Suppressor macrophage treated with lipopolysaccharide for 1 hour (primary cell): ENCODE data around the gene PLEKHN1.
"Not testable (repeated sequence)": the region's sequence is repeated elsewhere in the genome, so short reads cannot be mapped to it uniquely, and the experiment has no call there.

ENCODE experiments used
- DNase-seq, 3 donors: peaks; one replicate each; pipeline ENCODE4 v3.0.0-alpha.2; 2020 to 2022

Gene PLEKHN1

GRCh38 chr1:943545-944340 lies 22.5 kb upstream of the PLEKHN1 start:
- no peak for DNase-seq

- DNase-seq: no peak
These were observed 21.6 kb upstream of the PLEKHN1 start for GRCh38 chr1:944341-945325.

- no peak for DNase-seq
These were observed 20.4 kb upstream of the PLEKHN1 start for GRCh38 chr1:945688-946556.

GRCh38 chr1:946811-947210 lies 19.5 kb upstream of the PLEKHN1 start:
- not testable (repeated sequence) for DNase-seq

GRCh38 chr1:947958-948357 lies 18.3 kb upstream of the PLEKHN1 start:
- no peak for DNase-seq

- no peak for DNase-seq
These were observed 16.0 kb upstream of the PLEKHN1 start for GRCh38 chr1:950268-950667.

GRCh38 chr1:950881-951280 lies 15.4 kb upstream of the PLEKHN1 start:
- DNase-seq: no peak

GRCh38 chr1:951364-951763 lies 14.9 kb upstream of the PLEKHN1 start:
- DNase-seq: peak in 1 of 3 donors; percentile 22

DNA sequence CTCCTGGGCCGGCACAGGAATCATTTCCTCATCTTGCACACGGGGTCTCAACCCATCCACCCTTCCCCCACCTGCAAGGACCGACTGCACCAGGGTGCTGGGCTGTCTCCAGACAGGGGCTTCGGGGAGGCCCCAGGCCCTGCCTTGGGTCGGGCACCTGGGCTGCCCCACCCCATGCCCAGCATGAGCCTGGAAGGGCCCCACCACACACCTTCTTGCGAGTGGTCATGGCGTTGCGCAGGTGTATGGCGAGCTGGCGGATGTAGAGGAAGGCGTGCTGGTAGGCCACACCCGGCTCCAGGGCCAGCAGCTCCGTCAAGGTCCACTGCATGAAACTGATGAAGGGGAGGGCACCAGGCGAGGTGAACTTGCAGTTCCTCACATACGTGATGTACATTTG lies 14.1 kb upstream of the PLEKHN1 start:
- DNase-seq: no peak

DNA sequence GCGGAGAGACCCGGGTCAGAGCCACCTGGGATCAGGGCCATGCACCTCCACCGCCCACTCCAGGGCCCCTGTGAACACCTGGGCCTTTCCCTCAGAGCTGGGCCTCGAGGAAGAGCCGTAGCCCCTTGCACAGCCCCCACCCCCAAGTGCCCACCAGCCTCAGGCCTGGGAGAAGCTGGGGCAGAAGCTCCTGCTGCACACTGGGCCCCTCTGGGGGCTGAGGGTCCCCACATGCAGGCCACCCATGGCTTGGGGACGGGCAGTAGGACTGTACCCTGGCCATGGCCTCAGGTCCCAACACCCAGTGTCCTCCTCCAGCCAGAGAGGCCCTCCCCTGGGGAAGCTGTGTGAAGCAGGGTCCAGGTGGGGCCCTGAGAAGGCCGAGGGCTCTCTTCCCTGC lies 13.7 kb upstream of the PLEKHN1 start:
- no peak for DNase-seq

- DNase-seq: no peak
These were observed 12.6 kb upstream of the PLEKHN1 start for GRCh38 chr1:953524-954320.

DNA sequence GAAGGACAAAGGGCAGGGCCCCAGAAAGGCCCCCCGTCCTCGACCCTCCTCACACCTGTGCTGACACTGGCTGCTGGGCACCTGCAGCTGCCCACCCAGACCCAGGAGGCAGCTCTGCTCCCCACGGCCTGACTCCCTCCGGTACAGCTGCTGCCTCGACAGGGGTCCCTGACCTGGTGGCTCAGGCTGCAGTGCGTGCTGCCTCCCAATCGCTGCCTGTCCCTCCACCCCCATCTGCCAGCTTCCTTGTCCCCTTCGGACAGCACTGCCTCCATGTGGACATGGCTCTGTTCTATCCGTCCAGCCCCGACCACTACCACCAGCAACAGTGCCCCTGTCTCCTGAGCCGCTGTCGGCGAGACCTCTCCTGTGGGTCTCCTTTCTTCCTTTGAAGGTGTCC lies 11.4 kb upstream of the PLEKHN1 start:
- no peak for DNase-seq

DNA sequence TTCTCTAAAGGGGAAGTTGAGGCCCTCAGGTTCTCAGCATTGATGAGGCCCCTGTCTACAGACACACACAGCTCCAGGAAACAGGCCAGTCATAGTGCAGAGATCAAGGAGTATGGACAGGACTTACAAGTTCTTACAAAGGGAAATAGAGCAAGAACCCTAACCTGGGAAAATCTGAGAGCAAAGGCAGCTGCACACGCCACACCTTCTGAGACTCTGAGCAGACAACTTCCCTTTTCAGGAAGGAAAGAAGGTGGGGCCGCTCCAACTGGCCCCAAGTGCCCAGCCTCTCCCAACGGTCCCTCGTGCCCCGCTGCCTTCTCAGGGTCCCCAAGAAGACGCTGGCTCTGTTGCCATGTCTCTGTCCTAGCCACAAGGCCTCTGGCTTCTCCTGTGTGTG lies 10.8 kb upstream of the PLEKHN1 start:
- DNase-seq: peak in 1 of 3 donors; percentile 16

- DNase-seq: no peak
These were observed 9.6 kb upstream of the PLEKHN1 start for GRCh38 chr1:956636-957035.

GRCh38 chr1:958823-959730 lies 7.2 kb upstream of the PLEKHN1 start, which contains the start of gene NOC2L:
TSS of gene NOC2L (minus strand) at chr1:959256. CDS start at chr1:959240, 16 bp downstream.
- peak; percentile 91 to 97 (median 97) for DNase-seq

GRCh38 chr1:959731-960362 lies 6.4 kb upstream of the PLEKHN1 start:
- no peak for DNase-seq

DNA sequence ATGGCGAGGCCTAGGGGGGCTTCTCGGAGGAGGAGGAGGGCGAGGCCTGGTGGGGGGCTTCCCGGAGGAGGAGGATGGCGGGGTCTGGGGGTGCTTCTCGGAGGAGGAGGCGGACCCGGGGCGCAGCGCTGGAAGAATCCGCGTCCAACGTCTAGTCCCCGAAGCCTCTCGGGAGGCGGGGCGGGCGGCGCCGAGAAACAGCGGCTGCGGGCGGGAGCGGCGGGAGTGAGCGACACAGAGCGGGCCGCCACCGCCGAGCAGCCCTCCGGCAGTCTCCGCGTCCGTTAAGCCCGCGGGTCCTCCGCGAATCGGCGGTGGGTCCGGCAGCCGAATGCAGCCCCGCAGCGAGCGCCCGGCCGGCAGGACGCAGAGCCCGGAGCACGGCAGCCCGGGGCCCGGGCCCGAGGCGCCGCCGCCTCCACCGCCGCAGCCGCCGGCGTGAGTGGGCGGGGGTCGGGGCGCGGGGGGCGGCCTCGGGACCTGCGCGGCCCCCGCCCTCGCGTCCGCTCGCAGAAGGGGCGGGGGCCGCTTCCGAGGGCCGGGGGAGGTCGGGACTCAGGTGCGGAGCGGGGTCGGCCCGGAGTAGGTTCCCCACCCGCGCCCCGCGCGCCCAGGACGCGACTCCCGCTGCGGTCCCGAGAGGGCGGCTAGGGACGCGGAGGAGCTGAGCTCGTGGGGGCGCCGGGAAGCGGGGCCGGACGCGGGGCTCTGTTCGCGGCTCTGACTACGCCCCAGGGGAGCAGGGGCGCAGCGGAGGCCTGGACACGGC lies 5.7 kb upstream of the PLEKHN1 start, which contains the start of gene KLHL17:
TSS of gene KLHL17 (plus strand) at position 222 of the 769 bp plus-strand sequence. CDS start at position 332, 110 bp downstream.
- DNase-seq: peak; percentile 77 to 93 (median 85)

- DNase-seq: peak in 1 of 3 donors; percentile 30
These were observed 5.1 kb upstream of the PLEKHN1 start for GRCh38 chr1:961132-961669.
